GDM1 (cell line): ENCODE results near the gene TXNDC16.
"Not testable (repeated sequence)": the region's sequence is repeated elsewhere in the genome, so short reads cannot be mapped to it uniquely, and the experiment has no call there.

ENCODE experiments used
- DNase-seq: peaks from one replicate; lab custom pipeline; 2025; lab: John Stamatoyannopoulos, UW

TXNDC16 gene

DNA sequence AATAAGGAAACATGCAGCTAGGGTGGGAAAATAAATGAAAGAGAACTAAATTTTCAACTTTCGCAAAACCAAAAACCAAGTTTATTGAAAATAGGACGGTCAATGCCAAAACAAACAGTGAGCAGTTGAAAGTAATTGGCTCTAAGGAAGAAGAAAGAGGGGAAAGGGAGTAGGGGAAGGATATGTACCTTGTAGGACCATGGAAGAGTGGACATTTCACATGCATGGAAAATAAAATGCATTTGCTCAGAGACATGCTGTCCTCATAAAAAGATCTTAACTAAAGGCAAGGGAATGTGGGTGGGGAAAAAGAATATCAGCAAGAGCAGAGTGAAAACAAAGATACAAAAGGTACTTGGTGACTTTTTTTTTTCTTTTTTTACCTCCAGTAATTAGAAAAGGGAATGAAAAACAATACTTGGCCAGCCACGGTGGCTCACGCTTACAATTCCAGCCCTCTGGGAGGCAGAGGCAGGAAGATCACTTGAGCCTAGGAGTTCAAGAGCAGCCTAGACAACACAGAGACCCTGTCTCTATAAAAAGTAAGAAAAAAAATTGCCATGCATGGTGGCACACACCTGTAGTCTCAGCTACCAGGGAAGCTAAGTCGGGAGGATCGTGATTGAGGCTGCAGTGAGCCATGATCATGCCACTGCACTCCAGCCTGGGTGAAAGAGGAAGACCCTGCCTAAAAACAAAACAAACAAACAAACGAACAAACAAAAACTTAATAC lies 6.6 kb downstream of the TXNDC16 start:
- DNase-seq, result no peak

DNA sequence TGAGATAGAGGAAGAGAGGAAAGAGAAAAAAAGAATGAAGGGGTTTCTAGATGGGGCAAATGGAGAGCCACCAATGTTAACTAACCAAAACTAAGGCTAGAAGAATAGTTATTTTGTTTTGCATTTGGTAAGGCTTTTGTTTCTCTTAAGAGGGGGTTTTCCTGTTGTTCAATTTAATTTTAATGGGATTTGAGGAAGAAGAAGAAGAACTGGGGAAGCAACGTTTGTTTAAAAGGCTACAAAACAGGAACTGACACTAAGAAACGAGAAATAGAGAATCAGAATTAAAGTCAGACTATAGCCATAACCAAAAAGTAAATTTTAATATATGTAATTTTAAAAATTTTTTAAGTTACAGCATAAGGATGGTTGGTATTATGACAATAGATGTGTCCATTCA lies 13.7 kb downstream of the TXNDC16 start:
- no peak for DNase-seq

DNA sequence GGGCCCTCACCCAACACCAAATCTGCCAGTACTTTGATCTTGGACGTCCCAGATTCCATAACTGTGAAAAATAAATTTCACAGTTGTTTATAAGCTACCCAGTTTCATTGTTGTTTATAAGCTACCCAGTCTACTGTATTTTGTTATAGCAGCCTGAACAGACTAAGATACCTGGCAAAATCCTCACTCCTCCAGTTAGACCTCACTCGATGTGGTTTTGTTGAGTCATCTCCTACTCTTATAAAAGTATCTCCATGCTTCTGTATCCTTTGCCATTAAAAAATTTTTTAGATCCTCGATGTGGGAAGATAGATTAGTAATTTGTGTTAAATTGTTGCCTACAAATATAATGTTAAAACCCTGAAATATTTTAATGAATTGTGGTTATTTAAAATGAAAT lies 16.0 kb downstream of the TXNDC16 start:
- DNase-seq, result no peak

DNA sequence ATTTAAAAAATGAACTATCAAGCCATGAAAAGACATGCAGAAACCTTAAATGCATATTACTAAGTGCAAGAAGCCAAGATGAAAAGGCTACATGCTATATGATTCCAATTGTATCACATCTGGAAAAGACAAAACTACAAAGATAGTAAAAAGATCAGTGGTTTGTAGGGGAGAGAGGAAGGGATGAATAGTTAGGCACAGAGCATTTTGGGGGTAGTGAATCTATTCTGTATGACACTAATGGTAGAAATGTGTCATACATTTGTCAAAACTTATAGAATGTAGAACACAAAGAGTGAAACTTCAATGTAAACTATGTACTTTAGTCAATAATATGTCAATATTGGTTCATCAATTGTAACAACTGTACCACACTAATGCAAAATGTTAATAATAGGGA lies 20.8 kb downstream of the TXNDC16 start:
- DNase-seq, result no peak

DNA sequence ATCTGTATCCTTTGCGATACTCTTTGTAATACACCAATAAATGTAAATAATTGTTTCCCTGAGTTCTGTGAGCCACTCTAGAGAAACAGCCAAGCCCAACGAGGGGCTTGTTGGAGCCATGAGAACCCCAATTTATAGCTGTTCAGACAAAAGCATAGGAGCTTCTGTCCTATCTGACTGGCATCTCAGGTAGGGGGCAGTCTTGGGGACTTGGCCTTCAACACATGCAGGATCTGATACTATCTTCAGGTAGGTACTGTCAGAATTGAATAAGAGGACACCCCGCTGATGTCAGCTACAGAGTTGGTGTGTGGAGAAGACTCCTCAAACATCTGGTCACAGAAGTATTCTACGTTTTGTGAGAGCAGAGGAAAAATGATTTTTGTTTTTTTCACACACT lies 25.3 kb downstream of the TXNDC16 start:
- DNase-seq, result no peak

DNA sequence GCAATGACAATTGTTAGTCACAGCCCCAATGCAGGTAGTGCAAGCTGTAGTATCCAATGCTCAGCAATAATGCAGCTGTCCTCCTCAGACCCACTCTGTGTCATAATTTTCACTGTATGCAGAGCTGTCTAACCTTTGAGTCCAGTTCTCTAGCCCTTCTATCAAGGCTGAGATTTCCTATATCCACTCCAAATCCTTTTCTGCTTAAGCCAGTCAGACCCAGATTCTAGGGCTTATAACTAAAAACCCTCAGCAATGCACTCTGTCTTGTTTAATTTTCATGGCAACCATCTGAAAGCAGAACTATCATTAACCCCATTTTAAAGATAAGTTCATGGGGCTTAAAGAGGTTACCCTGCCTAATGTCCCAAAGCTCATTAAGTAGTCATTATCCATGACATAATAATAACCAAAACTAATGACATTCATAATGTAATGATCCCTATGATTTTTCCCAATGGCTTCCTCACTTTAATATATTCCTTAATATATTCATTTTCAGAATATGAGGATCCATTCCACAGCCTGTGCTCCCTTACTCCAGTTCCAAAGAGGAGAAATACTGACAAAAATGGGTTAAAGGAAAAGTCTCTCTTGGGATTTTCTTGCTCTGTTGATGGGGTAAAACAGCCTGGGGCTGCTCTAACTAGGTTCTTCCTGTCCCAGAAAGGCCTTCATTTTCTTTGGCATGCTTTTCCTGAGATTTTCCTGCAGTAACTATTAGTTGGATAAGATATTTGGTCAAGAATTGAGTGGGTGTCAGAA lies 29.5 kb downstream of the TXNDC16 start:
- no peak for DNase-seq

DNA sequence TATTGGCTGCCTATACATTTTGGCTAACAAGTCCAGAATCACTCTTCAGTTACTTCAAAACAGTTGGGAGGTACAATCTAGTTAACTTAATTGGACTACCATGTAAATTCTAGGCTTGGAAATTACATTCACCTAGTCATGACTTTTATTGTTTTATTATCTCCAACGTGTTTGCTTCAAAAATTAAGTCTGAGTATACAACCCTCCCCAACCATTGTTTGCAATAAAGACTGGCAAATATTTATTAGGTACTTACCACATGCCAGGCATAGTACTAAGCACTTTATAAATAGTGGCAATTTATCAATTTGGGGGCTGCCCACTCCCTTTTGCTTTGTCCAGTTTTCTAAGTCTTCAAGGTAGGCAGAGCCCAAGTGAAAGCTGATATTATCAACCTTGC lies 30.3 kb downstream of the TXNDC16 start:
- DNase-seq, result no peak

DNA sequence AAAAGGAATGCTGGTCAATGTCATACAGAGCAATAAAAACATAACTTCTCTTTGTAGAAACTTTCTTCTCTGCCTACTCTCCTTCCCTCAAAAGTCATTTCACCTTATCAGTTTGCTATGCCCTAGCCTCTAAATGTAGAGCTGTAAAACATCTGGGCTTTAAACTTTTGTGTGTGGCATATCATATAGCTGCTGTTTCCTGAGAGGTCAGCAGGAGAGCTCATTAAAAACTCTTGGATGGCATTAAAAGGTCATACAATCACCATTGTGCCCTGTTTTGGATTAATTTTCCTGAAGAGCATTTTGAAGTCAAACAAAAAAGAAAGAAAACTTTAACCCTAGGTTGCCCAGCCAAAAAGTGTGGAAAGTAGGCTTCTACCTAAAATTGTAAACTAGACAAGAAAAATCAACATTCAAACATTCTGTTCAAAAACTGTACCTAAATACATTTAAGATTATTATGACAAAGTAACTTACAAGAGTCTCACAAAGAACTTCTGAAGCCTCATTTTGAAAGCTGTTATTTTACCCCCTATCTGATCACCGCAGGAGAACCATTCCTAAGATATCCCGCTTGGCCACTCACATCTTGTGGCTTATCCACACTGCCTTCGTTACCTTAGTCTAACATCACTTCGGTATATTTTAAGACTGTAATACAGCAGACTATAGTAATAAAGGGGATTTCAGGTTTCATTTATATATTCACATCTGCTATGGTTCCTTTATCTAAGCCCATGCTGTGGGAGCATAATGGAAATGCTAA lies 38.1 kb downstream of the TXNDC16 start:
- DNase-seq, result no peak

DNA sequence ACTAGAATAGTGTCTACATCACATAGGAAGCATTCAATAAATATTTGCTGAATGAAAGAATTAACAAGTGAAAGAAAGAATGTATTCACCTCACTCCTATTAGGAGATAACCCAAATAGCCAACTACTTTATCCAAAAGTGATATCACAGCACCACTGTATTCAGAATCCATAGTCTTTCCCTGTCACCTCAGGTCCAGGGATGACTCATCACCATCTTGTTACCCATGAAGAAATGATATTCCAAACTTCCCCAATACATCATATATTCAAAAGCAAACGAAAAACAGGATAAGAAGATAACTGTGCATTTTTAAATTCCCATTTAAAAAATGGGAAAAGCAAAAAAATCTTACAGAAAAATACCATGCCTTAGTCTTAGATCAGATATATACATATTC lies 39.1 kb downstream of the TXNDC16 start:
- DNase-seq, result no peak

DNA sequence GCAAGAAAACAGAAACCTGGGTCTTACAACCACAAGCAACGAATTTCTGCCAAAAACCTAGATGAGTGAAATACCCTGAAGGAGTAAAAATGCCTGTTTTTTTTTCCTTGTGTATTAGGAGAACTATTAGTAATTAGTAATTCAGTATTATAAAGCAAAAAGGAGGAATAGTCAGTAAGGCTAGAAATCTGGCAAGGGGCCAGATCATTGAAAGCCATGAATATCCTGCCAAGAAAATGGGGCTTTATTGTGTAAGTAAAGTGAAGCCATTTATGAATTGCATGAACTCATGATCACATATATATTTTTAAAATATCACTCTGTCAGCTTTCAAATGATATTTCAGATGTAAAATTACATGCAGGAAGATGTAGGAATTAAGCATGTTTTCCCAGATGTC lies 57.9 kb downstream of the TXNDC16 start:
- no peak for DNase-seq

DNA sequence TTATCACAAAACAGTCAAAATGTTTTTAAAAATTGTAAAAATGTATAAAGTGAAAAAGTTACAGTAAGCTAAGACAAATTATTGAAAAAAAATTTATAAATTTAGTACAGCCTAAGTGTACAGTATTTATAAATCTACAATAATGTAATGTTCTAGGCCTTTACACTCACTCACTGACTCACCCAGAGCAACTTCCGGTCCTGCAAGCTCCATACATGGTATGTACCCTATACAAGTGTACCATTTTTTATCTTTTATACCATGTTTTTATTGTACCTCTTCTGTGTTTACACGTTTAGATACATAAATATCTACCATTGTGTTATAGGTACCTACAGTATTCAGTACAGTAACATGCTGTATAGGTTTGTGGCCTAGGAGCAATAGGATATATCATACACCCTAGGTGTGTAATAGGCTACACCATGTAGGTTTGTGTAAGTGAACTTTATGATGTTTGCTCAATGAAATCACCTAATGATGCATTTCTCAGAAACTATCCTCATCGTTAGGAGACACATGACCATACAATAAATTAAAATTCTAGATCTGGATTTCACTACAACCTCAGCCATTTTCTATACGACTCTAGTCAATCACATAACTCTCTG lies 66.8 kb downstream of the TXNDC16 start:
- no peak for DNase-seq

DNA sequence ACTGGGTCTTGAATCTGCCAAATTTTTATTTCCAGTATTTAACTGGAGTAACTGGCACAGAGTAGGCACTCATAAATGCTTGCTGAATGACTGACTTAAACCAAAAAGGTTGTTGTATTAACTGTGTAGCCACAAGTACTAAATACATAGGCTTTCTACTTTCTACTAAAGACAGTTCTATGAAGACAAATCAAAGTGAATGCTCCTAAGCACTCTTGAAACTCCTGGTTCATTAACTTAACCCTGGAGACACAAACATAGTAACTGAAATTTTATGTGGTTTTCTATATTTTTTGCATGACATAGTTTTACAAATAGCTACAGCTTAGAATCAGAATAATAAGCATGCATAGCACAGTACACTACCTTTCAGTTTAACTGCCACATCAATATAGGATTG lies 70.4 kb downstream of the TXNDC16 start:
- no peak for DNase-seq

DNA sequence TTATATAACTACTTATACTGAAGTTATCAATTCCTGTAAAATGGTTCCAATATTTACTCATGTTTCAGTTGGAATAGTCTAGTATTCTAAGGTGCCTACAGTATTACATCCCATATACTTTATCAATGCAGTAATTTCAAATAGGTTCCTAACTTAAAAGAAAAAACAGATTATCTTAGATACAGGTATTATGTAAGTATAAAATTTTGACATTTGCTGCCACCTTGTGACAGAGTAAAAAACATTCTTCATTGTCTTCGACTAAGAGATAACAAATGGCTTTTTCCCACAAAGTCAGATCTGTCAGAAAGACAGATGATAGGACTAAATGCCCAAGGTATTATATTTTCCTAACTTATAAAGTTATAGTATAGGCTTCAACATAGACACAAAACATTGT lies 78.7 kb downstream of the TXNDC16 start:
- no peak for DNase-seq

DNA sequence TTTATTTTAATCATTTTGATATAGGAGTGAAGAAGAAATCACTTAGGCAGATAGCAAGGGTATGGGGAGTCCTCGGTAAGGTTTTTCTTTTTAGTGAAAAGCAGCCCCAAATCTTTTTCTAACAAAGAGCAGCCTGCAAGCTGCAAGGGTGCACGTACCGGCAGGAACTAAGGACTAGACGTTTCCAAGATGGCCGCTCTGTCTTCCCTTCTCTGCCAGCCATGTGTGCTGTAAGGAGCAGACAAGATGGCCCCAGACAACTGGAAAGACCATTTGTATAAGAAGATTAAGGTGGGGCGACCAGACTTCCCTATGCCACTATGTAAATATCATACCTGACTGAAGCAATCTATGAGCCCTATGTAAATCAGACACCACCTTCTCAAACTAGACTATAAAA lies 79.6 kb downstream of the TXNDC16 start:
- no peak for DNase-seq

DNA sequence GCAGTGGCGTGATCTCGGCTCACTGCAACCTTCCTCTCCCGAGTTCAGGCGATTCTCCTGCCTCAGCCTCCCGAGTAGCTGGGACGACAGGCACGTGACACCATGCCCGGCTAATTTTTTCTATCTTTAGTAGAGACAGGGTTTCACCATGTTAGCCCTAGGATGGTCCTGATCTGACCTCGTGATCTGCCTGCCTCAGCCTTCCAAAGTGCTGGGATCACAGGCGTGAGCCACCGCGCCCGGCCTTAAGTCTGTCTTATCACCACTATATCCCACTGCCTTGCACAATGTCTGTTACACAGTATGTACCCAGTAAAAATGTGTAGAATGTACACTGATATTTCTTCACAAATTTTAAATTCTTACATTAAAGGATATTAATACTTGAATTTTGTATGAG lies 80.1 kb downstream of the TXNDC16 start:
- not testable (repeated sequence) for DNase-seq

DNA sequence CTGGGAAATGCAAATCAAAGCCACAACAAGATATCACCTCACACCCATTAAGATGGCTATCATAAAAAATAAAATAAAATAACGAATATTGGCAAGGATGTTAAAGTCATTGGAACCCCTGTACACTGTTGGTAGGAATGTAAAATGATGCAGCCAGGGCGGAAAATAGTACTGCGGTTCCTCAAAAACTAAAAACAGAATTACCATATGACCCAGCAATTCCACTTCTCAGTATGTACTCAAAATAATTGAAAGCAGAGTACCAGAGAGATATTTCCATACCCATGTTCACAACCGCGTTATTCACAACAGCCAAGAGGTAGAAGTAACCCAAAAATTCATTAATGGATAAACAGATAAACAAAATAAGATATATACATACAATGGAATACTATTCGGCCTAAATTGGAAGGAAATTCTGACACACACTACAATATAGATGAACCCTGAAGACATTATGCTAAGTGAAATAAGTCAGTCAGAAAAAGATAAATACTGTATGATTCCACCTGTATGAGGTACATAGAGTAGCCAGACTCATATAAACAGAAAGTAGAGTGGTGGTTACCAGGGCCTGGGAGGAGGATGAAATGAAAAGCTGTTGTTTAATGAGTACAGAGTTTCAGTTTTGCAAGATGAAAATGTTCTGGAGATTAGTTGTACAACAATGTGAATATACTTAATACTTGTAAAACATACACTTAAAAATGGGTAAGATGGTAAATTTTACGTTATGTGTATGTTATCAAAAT lies 84.6 kb downstream of the TXNDC16 start:
- DNase-seq, result no peak

DNA sequence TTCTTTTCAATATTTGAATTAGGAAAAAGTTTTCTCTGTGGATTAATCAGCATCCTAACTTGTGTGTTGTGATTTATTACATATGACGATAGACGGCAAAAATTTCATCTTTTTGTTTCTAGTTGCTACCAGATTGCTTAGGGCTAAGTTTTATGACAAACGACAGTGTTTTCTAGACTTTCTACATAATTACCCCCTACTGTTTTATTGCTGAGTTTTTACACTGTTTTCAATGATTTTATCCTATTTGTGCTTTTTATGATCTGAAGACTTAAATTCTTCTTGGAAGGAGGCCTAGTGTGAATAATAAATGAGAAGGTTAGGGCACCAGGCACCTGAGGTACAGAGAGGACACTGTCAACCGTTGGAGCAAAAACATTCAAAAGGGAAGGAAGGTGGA lies 88.1 kb downstream of the TXNDC16 start:
- DNase-seq, result no peak

DNA sequence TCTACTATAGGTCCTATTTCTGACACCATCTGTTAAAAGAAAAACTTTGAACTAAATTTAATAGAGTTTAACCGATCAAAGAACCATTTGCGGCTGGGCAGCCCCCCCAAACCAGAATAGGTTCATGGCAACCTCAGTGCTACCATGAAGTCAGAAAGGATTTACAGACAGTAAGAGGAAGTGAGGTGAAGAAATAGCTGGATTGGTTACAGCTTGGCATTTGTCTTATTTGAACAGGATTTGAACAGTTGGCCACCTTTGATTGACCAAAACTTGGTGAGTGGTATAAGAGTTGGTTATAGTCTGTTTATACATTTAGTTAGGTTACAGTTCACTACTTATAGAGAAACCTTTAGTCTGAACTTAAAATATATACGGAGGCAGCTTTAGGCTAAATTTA lies 88.9 kb downstream of the TXNDC16 start:
- DNase-seq, result no peak

DNA sequence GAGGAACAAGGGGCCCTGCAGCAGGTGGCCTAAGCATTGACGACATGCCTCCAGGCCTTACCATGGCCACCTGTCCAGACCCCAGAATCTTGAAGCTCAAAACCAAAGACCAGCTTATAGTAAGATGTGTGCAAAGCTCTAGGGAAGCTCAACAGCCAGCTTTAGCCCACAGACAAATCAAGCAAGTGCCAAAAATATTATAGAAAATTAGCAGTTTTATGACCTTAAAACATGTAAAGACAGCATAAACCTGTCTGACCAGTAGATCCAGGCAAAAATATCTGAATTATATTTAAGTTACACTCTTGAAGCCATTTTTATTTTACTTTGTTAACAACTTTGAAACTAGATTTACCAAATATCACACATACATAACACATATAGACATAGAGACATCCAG lies 90.6 kb downstream of the TXNDC16 start:
- DNase-seq, result no peak

DNA sequence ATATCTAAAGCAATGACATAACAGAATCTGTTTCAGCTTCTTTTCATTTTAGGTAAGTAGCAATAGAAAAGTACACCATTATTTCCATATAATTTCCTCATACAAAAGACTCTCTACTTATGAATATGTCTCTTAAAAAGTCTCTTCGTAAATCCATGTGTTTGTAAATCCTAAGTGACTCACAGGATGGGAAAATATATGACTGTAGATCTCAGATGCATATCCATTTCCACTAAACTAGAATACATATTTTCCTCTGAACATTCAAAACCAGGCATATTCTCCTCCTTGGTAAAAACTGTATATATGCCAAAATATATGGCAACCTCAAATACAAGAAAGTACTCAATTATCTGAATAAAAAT lies 93.6 kb downstream of the TXNDC16 start:
- DNase-seq, result no peak

DNA sequence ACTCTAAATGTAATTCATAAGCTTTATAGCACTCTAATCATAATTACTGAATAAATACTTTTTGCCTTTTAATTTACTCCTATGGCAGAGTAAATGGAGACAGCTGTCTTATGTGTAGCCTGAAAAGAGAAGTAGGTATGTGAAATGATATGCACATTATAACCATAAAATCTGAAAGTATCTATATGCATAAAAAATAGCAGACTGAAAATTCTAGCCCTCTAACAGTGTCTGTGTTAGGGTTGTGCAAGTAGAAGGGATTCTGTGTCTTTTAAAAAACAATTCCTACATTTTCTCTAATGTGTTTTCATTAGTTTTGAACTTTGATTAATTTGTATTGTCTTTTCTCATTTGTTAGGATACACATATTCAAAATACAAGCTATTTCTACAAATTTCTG lies 94.9 kb downstream of the TXNDC16 start:
- no peak for DNase-seq
